HCT116 (cell line): Measurements from ENCODE around the gene FTCD. TPM values are rescaled to one million over a fixed set of nuclear protein-coding genes. Genes with fewer than 3 reads are reported as not detected.

ENCODE experiments used
- ATAC-seq: fragments of 200-7000 bp; cut with Tn5 transposase; 2 replicates; pipeline ENCODE4 v1.9.1; 2020; ENCODE audit warnings: mild to moderate bottlenecking, moderate library complexity
- BruUV-seq: library from RNA; stranded (reverse); fragments of 400-500 nt; replicated peaks from 2 replicates; lab custom pipeline; 2021; lab: Mats Ljungman, UMichigan
- CTCF ChIA-PET: fragments of 300-600 bp; sonication (Branson Sonifier 250); formaldehyde crosslinking; loops from one replicate; lab custom pipeline; 2021; ENCODE audit warnings: antibody characterized with exemption; lab: Charles Lee
- POLR2A ChIA-PET: fragments of 300-600, 350-600 bp; sonication (Branson Sonifier 250); formaldehyde crosslinking; loops from one replicate; lab custom pipeline; 2021; ENCODE audit warnings: antibody characterized with exemption; lab: Charles Lee
- RAD21 ChIA-PET, 2 experiments: fragments of 300-600 bp; sonication (Branson Sonifier 250); formaldehyde crosslinking; loops; one replicate each; lab custom pipeline; 2023; ENCODE audit warnings: low total read pairs in 2 of 2; ENCODE audit not compliant: uncharacterized antibody in 2 of 2, unreplicated experiment in 2 of 2, low non-redundant PET in 1 of 2; lab: Charles Lee
- DNase-seq: peaks from one replicate; pipeline ENCODE4 v3.0.0-alpha.2; 2010; ENCODE audit warnings: low read depth, low spot score
- H2AFZ ChIP-seq: fragments of 200-600 bp; shearing (Covaris generic), sonication (generic); 2 replicates; pipeline ENCODE4 v1.6.1; 2017; ENCODE audit warnings: low read depth, mixed run types, mixed read lengths, antibody characterized with exemption, low read length; ENCODE audit not compliant: poor library complexity, severe bottlenecking
- H3K27ac ChIP-seq: 2 replicates; pipeline ENCODE4 v1.5.1; 2012; ENCODE audit warnings: low read depth, low read length
- H3K27me3 ChIP-seq: fragments of 200-600 bp; sonication (generic); 2 replicates; pipeline ENCODE4 v1.6.1; 2016; ENCODE audit warnings: mixed run types, low read length, mixed read lengths; ENCODE audit not compliant: insufficient read depth
- H3K36me3 ChIP-seq, 2 experiments: fragments of 200-500 bp in 1 of 2; fragments of 200-600 bp in 1 of 2; sonication (Bioruptor generic) in 1 of 2; sonication (generic) in 1 of 2; 2 replicates each; pipeline versions ENCODE4 v1.5.1 to v1.6.1; 2014 to 2016; ENCODE audit warnings: low read length in 2 of 2, inconsistent platforms in 1 of 2, mixed read lengths in 1 of 2, mixed run types in 1 of 2; ENCODE audit not compliant: insufficient read depth in 2 of 2, control insufficient read depth in 1 of 2
- H3K4me1 ChIP-seq, 2 experiments: fragments of 200-600 bp in 1 of 2; sonication (generic) in 1 of 2; 2 replicates each; pipeline versions ENCODE4 v1.5.1 to v1.6.1; 2012 to 2017; ENCODE audit warnings: low read length in 2 of 2, inconsistent platforms in 1 of 2, mild to moderate bottlenecking in 1 of 2, mixed read lengths in 1 of 2, mixed run types in 1 of 2, moderate library complexity in 1 of 2; ENCODE audit not compliant: insufficient read depth in 2 of 2, control insufficient read depth in 1 of 2
- H3K4me2 ChIP-seq: fragments of 200-600 bp; sonication (generic); 2 replicates; pipeline ENCODE4 v1.6.1; 2017; ENCODE audit warnings: mixed run types, low read length, mixed read lengths
- H3K4me3 ChIP-seq, 2 experiments: fragments of 200-600 bp in 1 of 2; sonication (generic) in 1 of 2; replicated peaks in 1 of 2; 2 replicates each; pipeline ENCODE4 v1.5.1; 2011 to 2016; ENCODE audit warnings: low read length in 2 of 2, control low read depth in 1 of 2, low read depth in 1 of 2, mild to moderate bottlenecking in 1 of 2, mixed read lengths in 1 of 2, mixed run types in 1 of 2
- H3K79me2 ChIP-seq: fragments of 200-600 bp; sonication (generic); 2 replicates; pipeline ENCODE4 v1.6.1; 2017; ENCODE audit warnings: mild to moderate bottlenecking, mixed run types, low read length, moderate library complexity, mixed read lengths; ENCODE audit not compliant: insufficient read depth
- H3K9ac ChIP-seq: fragments of 200-600 bp; sonication (generic); 2 replicates; pipeline ENCODE4 v1.6.1; 2016; ENCODE audit warnings: low read length, mixed read lengths
- H3K9me2 ChIP-seq: fragments of 200-600 bp; sonication (generic), shearing (Covaris generic); 2 replicates; pipeline ENCODE4 v1.6.1; 2017; ENCODE audit warnings: mixed run types, mild to moderate bottlenecking, moderate library complexity; ENCODE audit not compliant: insufficient read depth
- H3K9me3 ChIP-seq, 2 experiments: fragments of 200-500 bp in 1 of 2; fragments of 200-600 bp in 1 of 2; sonication (Bioruptor generic) in 1 of 2; sonication (generic) in 1 of 2; 2 replicates each; pipeline ENCODE4 v1.6.1; 2014 to 2017; ENCODE audit warnings: low read length in 2 of 2, mixed read lengths in 2 of 2, inconsistent platforms in 1 of 2, low read depth in 1 of 2, mild to moderate bottlenecking in 1 of 2, mixed run types in 1 of 2, moderate library complexity in 1 of 2; ENCODE audit not compliant: control insufficient read depth in 1 of 2, insufficient read depth in 1 of 2
- H4K20me1 ChIP-seq: fragments of 200-600 bp; sonication (generic), shearing (Covaris generic); 2 replicates; pipeline ENCODE4 v1.6.1; 2017; ENCODE audit warnings: mixed run types, mild to moderate bottlenecking, moderate library complexity; ENCODE audit not compliant: insufficient read depth
- ATF3 ChIP-seq: IDR thresholded peaks from 2 replicates; pipeline ENCODE4 v1.6.1; 2012
- EZH2phosphoT487 ChIP-seq: fragments of 200-600 bp; IDR thresholded peaks from 2 replicates; pipeline ENCODE4 v1.6.1; 2018; ENCODE audit warnings: antibody characterized with exemption, borderline replicate concordance
- JUND ChIP-seq: IDR thresholded peaks from 2 replicates; pipeline ENCODE4 v1.6.1; 2012
- SP1 ChIP-seq: IDR thresholded peaks from 2 replicates; pipeline ENCODE4 v1.6.1; 2012; ENCODE audit warnings: low read depth
- TCF7L2 ChIP-seq: IDR thresholded peaks from 2 replicates; pipeline ENCODE4 v1.7.0; 2011; ENCODE audit warnings: borderline replicate concordance, inconsistent platforms; ENCODE audit not compliant: insufficient read depth, insufficient read length; ENCODE audit errors: extremely low read depth
- ZNF274 ChIP-seq: fragments of 200-500 bp; sonication (Bioruptor generic); IDR thresholded peaks from 2 replicates; pipeline ENCODE4 v1.6.1; 2014; ENCODE audit warnings: mild to moderate bottlenecking, low read depth, low read length, inconsistent platforms
- intact Hi-C: fragments of 100-400 bp; cut with micrococcal nuclease; formaldehyde crosslinking; loops from 2 replicates; pipeline ENCODE4 v1.10.0; 2022
- total RNA-seq: library from RNA; stranded (reverse); gene quantifications from one replicate; pipeline ENCODE4 v1.2.1, GENCODE V29; 2021; ENCODE audit not compliant: unreplicated experiment
- TF ChIP-seq, protein P1 (sequence below), 3 experiments: fragments of 200-600 bp in 1 of 3; sonication (generic) in 1 of 3; IDR thresholded peaks in 2 of 3; conservative IDR thresholded peaks in 1 of 3; 2 replicates each; pipeline ENCODE4 v1.5.1; 2012 to 2017; ENCODE audit warnings: low read depth in 2 of 3, low read length in 2 of 3, antibody characterized with exemption in 1 of 3, borderline replicate concordance in 1 of 3, control low read depth in 1 of 3, mild to moderate bottlenecking in 1 of 3, mixed read lengths in 1 of 3, mixed run types in 1 of 3, moderate library complexity in 1 of 3; ENCODE audit not compliant: insufficient read depth in 1 of 3
- TF ChIP-seq, protein P2 (sequence below): IDR thresholded peaks from 2 replicates; pipeline ENCODE4 v1.6.1; 2012; ENCODE audit warnings: low read depth
- TF ChIP-seq, protein P3 (sequence below): IDR thresholded peaks from 2 replicates; pipeline ENCODE4 v1.6.1; 2011; ENCODE audit warnings: mild to moderate bottlenecking, low read length, moderate library complexity; ENCODE audit not compliant: insufficient replicate concordance; ENCODE audit errors: extremely low read depth

The FTCD gene
- total RNA-seq, 1 experiment from 2014 or later = 2.5 TPM

DNA sequence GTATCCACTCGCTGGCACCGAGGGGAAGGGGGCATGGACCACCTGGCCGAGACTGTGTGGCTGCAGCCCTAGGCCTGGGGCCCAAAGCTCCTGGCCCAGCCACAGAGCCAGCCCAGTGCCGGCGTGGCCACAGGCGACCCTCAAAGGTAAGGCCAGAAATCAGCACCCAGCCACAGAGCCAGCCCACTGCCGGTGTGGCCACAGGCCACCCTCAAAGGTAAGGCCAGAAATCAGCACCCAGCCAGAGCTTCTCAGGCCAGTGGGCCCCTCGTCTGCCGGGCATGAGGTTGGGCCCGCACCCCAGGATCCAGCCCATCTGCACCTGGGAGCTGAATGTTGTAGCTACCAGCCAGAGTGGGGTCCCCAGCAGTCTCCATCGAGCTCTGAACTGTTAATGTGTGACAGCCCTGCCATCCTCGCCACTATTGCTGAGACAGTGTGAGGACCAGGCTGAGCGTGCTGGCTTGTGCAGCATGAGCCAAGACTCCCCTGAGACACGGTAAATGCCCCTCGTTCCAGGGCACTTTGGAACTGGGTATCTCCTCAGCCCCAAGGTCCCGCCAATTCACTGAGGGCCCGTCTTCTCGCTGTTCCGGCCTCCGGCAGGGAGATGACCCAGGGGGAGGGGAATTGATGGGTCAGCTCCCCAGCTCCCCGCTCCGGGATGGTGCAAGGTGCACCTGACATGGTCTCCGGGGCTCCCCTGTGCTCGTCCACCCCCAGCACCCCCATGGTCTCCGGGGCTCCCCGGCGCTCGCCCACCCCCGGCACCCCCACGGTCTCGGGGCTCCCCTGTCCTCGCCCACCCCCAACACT, 4.7 kb upstream of the FTCD start:
- BruUV-seq = no TSS peak
- Histone ChIP-seq H3K27ac (no peak overlapping the region), H3K9me2 (no peaks in the 10 kb centered on the region), H3K36me3 (no peaks in the 10 kb centered on the region), H3K4me2 (no peak overlapping the region), H3K27me3 (no peaks in the 10 kb centered on the region; the same call in 1 of the 2 replicates), H3K4me1 (no peaks in the 10 kb centered on the region), H3K79me2 (no peaks in the 10 kb centered on the region), H3K9me3 (no peaks in the 10 kb centered on the region), H3K9ac (no peak overlapping the region), H4K20me1 (no peaks in the 10 kb centered on the region), H3K4me3 (no peak overlapping the region), H2AFZ (no peak overlapping the region)
- intact Hi-C loops = no loop called here
- ChIA-PET RAD21 (no interaction called here), POLR2A (no interaction called here), CTCF (interaction anchor here (1.3 kb wide), 1 partner anchor 17 kb away, joined by 3 read pairs; no protein-coding TSS in a partner anchor)
- no peak for DNase-seq
- ATAC-seq = no peak
- TF ChIP-seq ZNF274 = no peak
- no peak for TF ChIP-seq SP1
- TF ChIP-seq JUND = no peak
- TF ChIP-seq, protein P1, sequence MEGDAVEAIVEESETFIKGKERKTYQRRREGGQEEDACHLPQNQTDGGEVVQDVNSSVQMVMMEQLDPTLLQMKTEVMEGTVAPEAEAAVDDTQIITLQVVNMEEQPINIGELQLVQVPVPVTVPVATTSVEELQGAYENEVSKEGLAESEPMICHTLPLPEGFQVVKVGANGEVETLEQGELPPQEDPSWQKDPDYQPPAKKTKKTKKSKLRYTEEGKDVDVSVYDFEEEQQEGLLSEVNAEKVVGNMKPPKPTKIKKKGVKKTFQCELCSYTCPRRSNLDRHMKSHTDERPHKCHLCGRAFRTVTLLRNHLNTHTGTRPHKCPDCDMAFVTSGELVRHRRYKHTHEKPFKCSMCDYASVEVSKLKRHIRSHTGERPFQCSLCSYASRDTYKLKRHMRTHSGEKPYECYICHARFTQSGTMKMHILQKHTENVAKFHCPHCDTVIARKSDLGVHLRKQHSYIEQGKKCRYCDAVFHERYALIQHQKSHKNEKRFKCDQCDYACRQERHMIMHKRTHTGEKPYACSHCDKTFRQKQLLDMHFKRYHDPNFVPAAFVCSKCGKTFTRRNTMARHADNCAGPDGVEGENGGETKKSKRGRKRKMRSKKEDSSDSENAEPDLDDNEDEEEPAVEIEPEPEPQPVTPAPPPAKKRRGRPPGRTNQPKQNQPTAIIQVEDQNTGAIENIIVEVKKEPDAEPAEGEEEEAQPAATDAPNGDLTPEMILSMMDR (IDR thresholded peaks at IDR 0.05 in 2 of 3, conservative IDR thresholded peaks at IDR 0.05 in 1 of 3; ENCODE audit: borderline replicate concordance in 1 of 3, insufficient read depth in 1 of 3, low read depth in 2 of 3, low read length in 2 of 3) = no peak
- TF ChIP-seq, protein P2, sequence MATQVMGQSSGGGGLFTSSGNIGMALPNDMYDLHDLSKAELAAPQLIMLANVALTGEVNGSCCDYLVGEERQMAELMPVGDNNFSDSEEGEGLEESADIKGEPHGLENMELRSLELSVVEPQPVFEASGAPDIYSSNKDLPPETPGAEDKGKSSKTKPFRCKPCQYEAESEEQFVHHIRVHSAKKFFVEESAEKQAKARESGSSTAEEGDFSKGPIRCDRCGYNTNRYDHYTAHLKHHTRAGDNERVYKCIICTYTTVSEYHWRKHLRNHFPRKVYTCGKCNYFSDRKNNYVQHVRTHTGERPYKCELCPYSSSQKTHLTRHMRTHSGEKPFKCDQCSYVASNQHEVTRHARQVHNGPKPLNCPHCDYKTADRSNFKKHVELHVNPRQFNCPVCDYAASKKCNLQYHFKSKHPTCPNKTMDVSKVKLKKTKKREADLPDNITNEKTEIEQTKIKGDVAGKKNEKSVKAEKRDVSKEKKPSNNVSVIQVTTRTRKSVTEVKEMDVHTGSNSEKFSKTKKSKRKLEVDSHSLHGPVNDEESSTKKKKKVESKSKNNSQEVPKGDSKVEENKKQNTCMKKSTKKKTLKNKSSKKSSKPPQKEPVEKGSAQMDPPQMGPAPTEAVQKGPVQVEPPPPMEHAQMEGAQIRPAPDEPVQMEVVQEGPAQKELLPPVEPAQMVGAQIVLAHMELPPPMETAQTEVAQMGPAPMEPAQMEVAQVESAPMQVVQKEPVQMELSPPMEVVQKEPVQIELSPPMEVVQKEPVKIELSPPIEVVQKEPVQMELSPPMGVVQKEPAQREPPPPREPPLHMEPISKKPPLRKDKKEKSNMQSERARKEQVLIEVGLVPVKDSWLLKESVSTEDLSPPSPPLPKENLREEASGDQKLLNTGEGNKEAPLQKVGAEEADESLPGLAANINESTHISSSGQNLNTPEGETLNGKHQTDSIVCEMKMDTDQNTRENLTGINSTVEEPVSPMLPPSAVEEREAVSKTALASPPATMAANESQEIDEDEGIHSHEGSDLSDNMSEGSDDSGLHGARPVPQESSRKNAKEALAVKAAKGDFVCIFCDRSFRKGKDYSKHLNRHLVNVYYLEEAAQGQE = no peak
- no peak for TF ChIP-seq EZH2phosphoT487
- no peak for TF ChIP-seq ATF3
- TF ChIP-seq, protein P3, sequence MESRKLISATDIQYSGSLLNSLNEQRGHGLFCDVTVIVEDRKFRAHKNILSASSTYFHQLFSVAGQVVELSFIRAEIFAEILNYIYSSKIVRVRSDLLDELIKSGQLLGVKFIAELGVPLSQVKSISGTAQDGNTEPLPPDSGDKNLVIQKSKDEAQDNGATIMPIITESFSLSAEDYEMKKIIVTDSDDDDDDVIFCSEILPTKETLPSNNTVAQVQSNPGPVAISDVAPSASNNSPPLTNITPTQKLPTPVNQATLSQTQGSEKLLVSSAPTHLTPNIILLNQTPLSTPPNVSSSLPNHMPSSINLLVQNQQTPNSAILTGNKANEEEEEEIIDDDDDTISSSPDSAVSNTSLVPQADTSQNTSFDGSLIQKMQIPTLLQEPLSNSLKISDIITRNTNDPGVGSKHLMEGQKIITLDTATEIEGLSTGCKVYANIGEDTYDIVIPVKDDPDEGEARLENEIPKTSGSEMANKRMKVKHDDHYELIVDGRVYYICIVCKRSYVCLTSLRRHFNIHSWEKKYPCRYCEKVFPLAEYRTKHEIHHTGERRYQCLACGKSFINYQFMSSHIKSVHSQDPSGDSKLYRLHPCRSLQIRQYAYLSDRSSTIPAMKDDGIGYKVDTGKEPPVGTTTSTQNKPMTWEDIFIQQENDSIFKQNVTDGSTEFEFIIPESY = no peak
- no peak for TF ChIP-seq TCF7L2
